ENCODE measurements around the gene ZP3. TPM values are rescaled to one million over a fixed set of nuclear protein-coding genes. Genes with fewer than 3 reads are reported as not detected.
A peak's percentile ranks its signal among the peaks of the same experiment; 100 is the strongest.
"Not testable (repeated sequence)": the region's sequence is repeated elsewhere in the genome, so short reads cannot be mapped to it uniquely, and the experiment has no call there.

ZP3 gene
- total and polyA plus RNA-seq, 3 donors from 2014 or later, result 1.7 to 3.5 (median 2.0) TPM

GRCh38 chr7:76430211-76430610 is 5.5 kb downstream of the ZP3 start:
- Histone ChIP-seq H3K36me3 (ENCODE audit: low read depth, missing control alignments) (no peaks in the 10 kb centered on the region), H3K9me3 (no peaks in the 10 kb centered on the region), H3K27me3 (no peaks in the 10 kb centered on the region), H3K4me1 (no peaks in the 10 kb centered on the region), H3K27ac (no peak overlapping the region), H3K4me3 (no peak overlapping the region)
- 89 to 96% methylated on average over 9 of the region's 9 CpGs for WGBS, 2 donors
- DNase-seq, result no peak
- intact Hi-C loops (cut with DNase I; ENCODE audit: low total_unique reads), result no loop called here
- TF ChIP-seq POLR2A (IDR thresholded peaks at IDR 0.05), result no peak
- TF ChIP-seq, protein P1, sequence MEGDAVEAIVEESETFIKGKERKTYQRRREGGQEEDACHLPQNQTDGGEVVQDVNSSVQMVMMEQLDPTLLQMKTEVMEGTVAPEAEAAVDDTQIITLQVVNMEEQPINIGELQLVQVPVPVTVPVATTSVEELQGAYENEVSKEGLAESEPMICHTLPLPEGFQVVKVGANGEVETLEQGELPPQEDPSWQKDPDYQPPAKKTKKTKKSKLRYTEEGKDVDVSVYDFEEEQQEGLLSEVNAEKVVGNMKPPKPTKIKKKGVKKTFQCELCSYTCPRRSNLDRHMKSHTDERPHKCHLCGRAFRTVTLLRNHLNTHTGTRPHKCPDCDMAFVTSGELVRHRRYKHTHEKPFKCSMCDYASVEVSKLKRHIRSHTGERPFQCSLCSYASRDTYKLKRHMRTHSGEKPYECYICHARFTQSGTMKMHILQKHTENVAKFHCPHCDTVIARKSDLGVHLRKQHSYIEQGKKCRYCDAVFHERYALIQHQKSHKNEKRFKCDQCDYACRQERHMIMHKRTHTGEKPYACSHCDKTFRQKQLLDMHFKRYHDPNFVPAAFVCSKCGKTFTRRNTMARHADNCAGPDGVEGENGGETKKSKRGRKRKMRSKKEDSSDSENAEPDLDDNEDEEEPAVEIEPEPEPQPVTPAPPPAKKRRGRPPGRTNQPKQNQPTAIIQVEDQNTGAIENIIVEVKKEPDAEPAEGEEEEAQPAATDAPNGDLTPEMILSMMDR (IDR thresholded peaks at IDR 0.05), result no peak

GRCh38 chr7:76430836-76431235 is 6.1 kb downstream of the ZP3 start:
- H3K4me3 ChIP-seq, result no peak overlapping the region
- WGBS, 2 donors, result 86 to 97% methylated on average over 3 of the region's 3 CpGs
- no peak for DNase-seq
- no peaks in the 10 kb centered on the region for H3K27me3 ChIP-seq
- no peak for TF ChIP-seq POLR2A (IDR thresholded peaks at IDR 0.05)
- TF ChIP-seq, protein P1 (IDR thresholded peaks at IDR 0.05), result no peak
- no peaks in the 10 kb centered on the region for H3K4me1 ChIP-seq
- H3K9me3 ChIP-seq, result no peaks in the 10 kb centered on the region
- no peaks in the 10 kb centered on the region for H3K36me3 ChIP-seq (ENCODE audit: low read depth, missing control alignments)
- intact Hi-C loops (cut with DNase I; ENCODE audit: low total_unique reads), result no loop called here
- H3K27ac ChIP-seq, result no peak overlapping the region

GRCh38 chr7:76437873-76438272 is 13.1 kb downstream of the ZP3 start:
- TF ChIP-seq, protein P1 (IDR thresholded peaks at IDR 0.05), result peak in 2 of 3 experiments; percentile 42 to 73
- H3K27me3 ChIP-seq; intact Hi-C loops (cut with DNase I; ENCODE audit: low total_unique reads); H3K9me3 ChIP-seq; H3K4me3 ChIP-seq; H3K36me3 ChIP-seq (ENCODE audit: low read depth, missing control alignments); H3K4me1 ChIP-seq; H3K27ac ChIP-seq: not testable (repeated sequence)
- WGBS, 2 donors, result 55% methylated on average over 2 of the region's 2 CpGs; no CpG with 5 or more reads in 1 of the 2 donors
- DNase-seq, result peak; percentile 85

GRCh38 chr7:76439120-76439888 is 14.6 kb downstream of the ZP3 start:
- H3K9me3 ChIP-seq; intact Hi-C loops (cut with DNase I; ENCODE audit: low total_unique reads); H3K4me3 ChIP-seq; H3K27ac ChIP-seq; H3K4me1 ChIP-seq; DNase-seq; H3K36me3 ChIP-seq (ENCODE audit: low read depth, missing control alignments); H3K27me3 ChIP-seq: not testable (repeated sequence)
- WGBS, 2 donors, result 60 to 100% methylated on average over 1 of the region's 7 CpGs

DNA sequence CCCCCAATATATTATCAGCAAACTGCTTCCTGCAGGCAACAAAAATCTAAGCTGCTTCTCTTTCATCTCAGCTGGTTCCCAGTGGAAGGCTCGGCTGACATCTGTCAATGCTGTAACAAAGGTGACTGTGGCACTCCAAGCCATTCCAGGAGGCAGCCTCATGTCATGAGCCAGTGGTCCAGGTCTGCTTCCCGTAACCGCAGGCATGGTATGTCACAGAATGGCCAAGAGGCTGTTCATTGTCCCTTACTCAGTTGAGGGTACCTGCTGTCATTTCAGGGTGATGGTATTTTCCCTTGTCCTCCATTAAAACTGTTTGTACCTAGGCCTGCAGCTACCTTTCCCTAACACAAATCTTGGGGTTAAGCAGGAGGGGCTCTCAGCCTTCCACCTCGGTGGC is 15.7 kb downstream of the ZP3 start:
- H3K27me3 ChIP-seq; H3K4me1 ChIP-seq; H3K27ac ChIP-seq; H3K36me3 ChIP-seq (ENCODE audit: low read depth, missing control alignments); DNase-seq; intact Hi-C loops (cut with DNase I; ENCODE audit: low total_unique reads); H3K9me3 ChIP-seq; H3K4me3 ChIP-seq: not testable (repeated sequence)
- WGBS, 2 donors, result 83 to 97% methylated on average over 2 to 4 of the region's 4 CpGs

DNA sequence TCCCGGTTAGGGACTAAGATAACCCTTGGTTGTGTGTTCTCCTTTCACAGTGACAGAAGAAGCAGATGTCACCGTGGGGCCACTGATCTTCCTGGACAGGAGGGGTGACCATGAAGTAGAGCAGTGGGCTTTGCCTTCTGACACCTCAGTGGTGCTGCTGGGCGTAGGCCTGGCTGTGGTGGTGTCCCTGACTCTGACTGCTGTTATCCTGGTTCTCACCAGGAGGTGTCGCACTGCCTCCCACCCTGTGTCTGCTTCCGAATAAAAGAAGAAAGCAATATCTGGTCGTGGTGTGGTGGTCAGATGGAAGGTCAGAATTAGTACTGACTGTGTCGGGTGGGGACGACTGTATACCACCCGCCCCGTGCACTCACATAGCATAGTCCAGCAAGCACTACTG is 17.0 kb downstream of the ZP3 start:
- H3K4me1 ChIP-seq; H3K36me3 ChIP-seq (ENCODE audit: low read depth, missing control alignments); DNase-seq; H3K4me3 ChIP-seq; intact Hi-C loops (cut with DNase I; ENCODE audit: low total_unique reads); H3K9me3 ChIP-seq; H3K27ac ChIP-seq; H3K27me3 ChIP-seq: not testable (repeated sequence)
- 60 to 91% methylated on average over 1 of the region's 10 CpGs for WGBS, 2 donors

- intact Hi-C loops (cut with DNase I; ENCODE audit: low total_unique reads); H3K9me3 ChIP-seq; DNase-seq; H3K4me1 ChIP-seq; H3K36me3 ChIP-seq (ENCODE audit: low read depth, missing control alignments); H3K27ac ChIP-seq; H3K4me3 ChIP-seq; H3K27me3 ChIP-seq: not testable (repeated sequence)
- 84 to 92% methylated on average over 2 to 5 of the region's 5 CpGs for WGBS, 2 donors
Observed at GRCh38 chr7:76442664-76443446, 18.1 kb downstream of the ZP3 start.

DNA sequence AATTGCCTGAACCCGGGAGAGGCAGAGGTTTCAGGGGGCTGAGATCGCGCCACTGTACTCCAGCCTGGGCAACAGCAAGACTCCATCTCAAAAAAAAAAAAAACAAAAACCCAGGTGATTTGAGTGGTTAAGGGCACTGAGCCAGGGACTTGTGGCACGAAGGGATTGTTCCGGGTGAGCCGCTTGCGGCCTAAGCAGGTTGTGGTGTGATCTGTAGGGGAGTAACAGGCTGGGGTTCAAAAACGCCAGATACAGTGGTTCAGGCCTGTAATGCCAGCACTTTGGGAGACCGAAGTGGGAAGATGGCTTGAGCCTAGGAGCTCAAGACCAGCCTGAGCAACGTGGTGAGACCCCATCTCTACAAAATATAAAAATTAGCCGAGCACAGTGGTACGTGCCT is 19.1 kb downstream of the ZP3 start:
- DNase-seq; intact Hi-C loops (cut with DNase I; ENCODE audit: low total_unique reads); H3K9me3 ChIP-seq; H3K27me3 ChIP-seq; H3K4me1 ChIP-seq; H3K27ac ChIP-seq; H3K36me3 ChIP-seq (ENCODE audit: low read depth, missing control alignments); H3K4me3 ChIP-seq: not testable (repeated sequence)
- WGBS, 2 donors, result 80 to 83% methylated on average over 5 to 11 of the region's 12 CpGs

DNA sequence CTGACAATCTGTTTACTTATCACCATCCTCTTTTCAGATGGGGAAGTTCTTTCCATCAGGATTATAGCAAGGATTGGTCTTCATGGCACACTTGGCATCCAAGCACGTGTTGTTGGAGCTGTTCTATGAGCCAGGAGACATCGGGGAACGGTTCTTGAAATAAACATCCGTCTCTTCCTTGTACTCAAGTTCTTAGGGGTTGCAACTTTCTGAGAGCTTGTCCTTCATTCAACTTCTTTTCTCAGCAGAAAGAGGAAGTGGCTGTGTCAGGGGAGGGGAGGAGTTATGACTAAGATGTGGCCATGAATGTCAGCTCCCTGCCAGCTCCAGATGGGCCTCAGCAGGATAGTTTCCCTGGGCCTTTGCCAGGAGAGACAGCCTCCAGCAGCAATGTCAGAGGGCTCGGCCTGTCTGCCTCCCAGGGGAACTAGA is 20.8 kb downstream of the ZP3 start:
- H3K9me3 ChIP-seq; H3K27ac ChIP-seq; H3K4me3 ChIP-seq; intact Hi-C loops (cut with DNase I; ENCODE audit: low total_unique reads); H3K36me3 ChIP-seq (ENCODE audit: low read depth, missing control alignments); H3K27me3 ChIP-seq; H3K4me1 ChIP-seq: not testable (repeated sequence)
- peak; percentile 84 for DNase-seq
- WGBS, 2 donors, result 17 to 31% methylated on average over 4 of the region's 5 CpGs
